Effector memory CD8-positive, alpha-beta T cell (primary cell): Measurements from ENCODE around the gene SVBP.

ENCODE experiments used
- ATAC-seq: fragments of 150-1000 bp; cut with Tn5 transposase; replicated peaks from 2 replicates; pipeline ENCODE4 v1.10.0; 2021; ENCODE audit warnings: mild to moderate bottlenecking, moderate library complexity
- DNase-seq, 3 experiments: peaks; one replicate each; pipeline ENCODE4 v3.0.0; 2021
- H3K27ac Mint-ChIP-seq, 2 donors: one replicate each; pipeline ENCODE4 v1.8.0; 2022; ENCODE audit warnings: mild to moderate bottlenecking in 2 of 2, mixed read lengths in 2 of 2, moderate library complexity in 2 of 2
- H3K27me3 Mint-ChIP-seq, 2 donors: one replicate each; pipeline ENCODE4 v1.8.0; 2022; ENCODE audit warnings: mixed read lengths in 2 of 2
- H3K36me3 Mint-ChIP-seq: one replicate; pipeline ENCODE4 v1.8.0; 2022; ENCODE audit warnings: mild to moderate bottlenecking, moderate library complexity, mixed read lengths; ENCODE audit not compliant: insufficient read depth
- H3K4me1 Mint-ChIP-seq, 2 donors: one replicate each; pipeline ENCODE4 v1.8.0; 2022; ENCODE audit warnings: low read depth in 2 of 2, mixed read lengths in 2 of 2
- H3K4me3 Mint-ChIP-seq, 2 donors: one replicate each; pipeline ENCODE4 v1.8.0; 2022; ENCODE audit warnings: mild to moderate bottlenecking in 2 of 2, mixed read lengths in 2 of 2, moderate library complexity in 2 of 2
- H3K9me3 Mint-ChIP-seq, 2 donors: one replicate each; pipeline ENCODE4 v1.8.0; 2022; ENCODE audit warnings: mixed read lengths in 2 of 2

Gene SVBP

DNA sequence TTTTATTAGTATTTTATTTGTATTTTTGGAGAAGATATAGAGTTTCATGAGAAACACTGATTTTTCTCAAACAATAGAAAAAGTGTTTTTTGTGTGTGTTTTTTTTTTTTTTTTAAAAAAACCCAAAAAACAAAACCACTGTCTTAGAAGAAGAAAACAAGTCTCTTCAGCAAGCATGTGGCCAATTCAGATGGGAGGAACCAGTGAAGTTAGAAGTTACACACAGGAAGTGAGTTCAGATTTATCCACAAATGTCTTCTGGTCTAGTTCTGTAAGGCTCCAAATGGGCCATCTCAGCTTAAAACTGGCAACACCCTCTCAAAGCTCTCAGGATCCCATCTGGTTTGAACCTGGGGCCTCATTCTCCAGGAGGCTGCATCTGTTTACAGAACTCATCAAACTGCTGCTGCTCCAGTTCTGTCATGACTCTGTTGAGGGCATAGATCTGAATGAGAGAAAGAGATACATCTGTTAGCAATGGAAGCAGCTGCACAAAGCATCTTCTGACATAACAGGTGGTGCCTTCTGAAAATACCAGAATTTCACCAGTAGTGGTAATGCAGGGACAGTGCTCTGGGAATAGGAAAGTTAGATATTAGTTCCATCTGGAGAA, 10.0 kb downstream of the SVBP start:
- no peak overlapping the region for H3K4me3 Mint-ChIP-seq
- peak overlapping the region in 1 of 2 donors; percentile 10 for H3K27ac Mint-ChIP-seq
- DNase-seq (no peak), ATAC-seq (no peak)
- H3K36me3 Mint-ChIP-seq = peaks cover 9% of the 10 kb centered on the region
- peaks cover 0 to 4% of the 10 kb centered on the region in 2 donors for H3K4me1 Mint-ChIP-seq
- no peaks in the 10 kb centered on the region for H3K9me3 Mint-ChIP-seq
- peaks cover 0 to under 1% of the 10 kb centered on the region in 2 donors for H3K27me3 Mint-ChIP-seq

DNA sequence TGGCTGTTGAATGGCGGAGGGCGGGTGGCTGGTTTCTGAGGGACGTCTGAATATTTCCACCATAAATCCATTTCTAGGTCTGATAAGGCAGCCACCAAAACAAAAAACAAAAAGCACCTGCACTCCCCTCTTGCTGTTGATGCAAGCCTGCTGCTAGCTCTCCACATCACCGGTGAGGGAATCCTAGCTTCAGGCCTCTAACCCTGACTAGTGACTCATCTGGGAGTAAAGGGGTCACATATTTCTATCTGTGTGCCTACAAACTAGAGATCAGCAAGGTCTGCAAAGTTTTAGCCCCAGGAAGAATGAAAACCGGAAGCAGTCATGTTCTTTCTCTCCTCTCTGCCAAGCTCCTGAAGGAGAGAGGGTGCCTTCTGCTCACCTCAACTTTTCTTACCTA, 10.6 kb downstream of the SVBP start:
- ATAC-seq (no peak), DNase-seq (no peak)
- Mint-ChIP-seq H3K27me3 (peaks cover 0 to 4% of the 10 kb centered on the region in 2 donors), H3K9me3 (no peaks in the 10 kb centered on the region), H3K4me3 (no peak overlapping the region), H3K36me3 (peaks cover 9% of the 10 kb centered on the region), H3K27ac (peak overlapping the region in 1 of 2 donors; percentile 10), H3K4me1 (peaks cover 0 to 3% of the 10 kb centered on the region in 2 donors)

DNA sequence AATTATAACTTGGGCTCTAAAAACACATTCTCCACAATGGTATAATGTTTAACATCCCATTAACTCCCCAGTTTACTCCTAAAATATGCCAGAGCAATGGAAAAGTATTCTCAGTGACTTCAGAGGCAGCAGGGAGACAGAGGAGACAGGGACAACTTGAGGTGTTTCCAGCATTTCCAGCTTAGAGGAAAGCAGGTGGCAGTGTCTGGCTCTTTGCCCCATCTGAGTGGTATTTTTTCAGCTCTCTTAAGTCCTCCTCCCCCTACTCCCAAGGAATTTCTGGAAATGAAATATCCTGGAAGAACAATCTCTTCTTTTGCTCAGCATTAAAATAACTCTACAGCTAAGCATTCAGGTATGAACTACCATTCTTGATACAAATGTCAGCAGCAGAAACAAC, 11.0 kb downstream of the SVBP start:
- Mint-ChIP-seq H3K9me3 (no peaks in the 10 kb centered on the region), H3K4me3 (no peak overlapping the region), H3K27ac (no peak overlapping the region), H3K27me3 (peaks cover 0 to 4% of the 10 kb centered on the region in 2 donors), H3K4me1 (no peaks in the 10 kb centered on the region), H3K36me3 (peaks cover 9% of the 10 kb centered on the region)
- no peak for ATAC-seq
- DNase-seq = no peak

DNA sequence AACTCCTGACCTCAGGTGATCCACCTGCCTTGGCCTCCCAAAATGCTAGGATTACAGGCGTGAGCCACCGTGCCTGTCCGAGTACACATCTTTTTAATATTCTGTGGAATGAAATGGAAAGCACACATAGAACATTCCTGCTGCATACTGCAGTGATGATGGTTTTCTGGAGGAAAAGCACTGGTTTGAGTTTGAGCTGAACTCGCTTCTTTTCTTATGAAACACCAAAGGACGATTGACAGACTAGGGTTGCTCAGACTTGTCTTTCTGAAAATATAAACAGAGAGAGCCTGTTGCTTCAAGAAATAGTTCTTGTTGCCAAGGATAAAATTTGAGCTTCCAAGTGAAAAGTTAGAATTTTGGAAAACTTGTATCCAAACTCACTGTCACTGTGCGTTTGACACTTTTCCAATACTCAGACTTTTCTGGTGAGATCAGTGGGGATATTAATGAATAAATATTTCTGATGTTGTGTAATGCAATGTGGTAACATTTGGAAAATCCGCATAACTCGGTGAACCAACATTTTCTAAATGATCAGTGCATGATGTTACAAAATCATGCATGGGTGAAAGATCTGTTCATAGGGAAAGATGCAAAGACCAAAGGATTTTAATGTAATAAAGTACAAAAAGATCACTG, 15.2 kb downstream of the SVBP start:
- no peak for DNase-seq
- Mint-ChIP-seq H3K9me3 (no peaks in the 10 kb centered on the region), H3K4me1 (no peaks in the 10 kb centered on the region), H3K36me3 (peaks cover 5% of the 10 kb centered on the region), H3K4me3 (no peak overlapping the region), H3K27me3 (peaks cover 6 to 13% of the 10 kb centered on the region in 2 donors), H3K27ac (no peak overlapping the region)
- no peak for ATAC-seq

DNA sequence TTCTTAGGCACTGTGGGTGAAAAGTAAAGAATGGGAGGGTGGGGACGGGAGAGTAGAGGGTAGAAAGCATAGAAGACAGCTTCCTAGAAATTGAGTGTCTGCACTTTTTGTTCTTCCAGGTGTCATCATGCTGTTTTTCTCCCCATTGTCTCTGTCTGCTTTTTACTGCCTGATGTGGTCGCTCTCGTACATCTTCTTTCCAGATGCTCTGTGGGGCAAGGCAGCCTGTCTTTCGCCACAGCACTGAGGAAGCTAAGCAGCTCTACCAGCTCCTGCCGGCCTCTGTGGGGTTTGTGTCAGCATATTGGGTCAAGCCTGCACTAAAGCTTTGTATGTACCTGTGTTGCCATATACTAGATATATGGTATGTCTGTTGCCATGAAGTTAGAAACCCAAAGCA, 19.2 kb downstream of the SVBP start:
- Mint-ChIP-seq H3K4me3 (no peak overlapping the region), H3K36me3 (no peaks in the 10 kb centered on the region), H3K4me1 (no peaks in the 10 kb centered on the region), H3K27me3 (peaks cover 6 to 13% of the 10 kb centered on the region in 2 donors), H3K27ac (no peak overlapping the region), H3K9me3 (no peaks in the 10 kb centered on the region)
- ATAC-seq (no peak), DNase-seq (no peak)

DNA sequence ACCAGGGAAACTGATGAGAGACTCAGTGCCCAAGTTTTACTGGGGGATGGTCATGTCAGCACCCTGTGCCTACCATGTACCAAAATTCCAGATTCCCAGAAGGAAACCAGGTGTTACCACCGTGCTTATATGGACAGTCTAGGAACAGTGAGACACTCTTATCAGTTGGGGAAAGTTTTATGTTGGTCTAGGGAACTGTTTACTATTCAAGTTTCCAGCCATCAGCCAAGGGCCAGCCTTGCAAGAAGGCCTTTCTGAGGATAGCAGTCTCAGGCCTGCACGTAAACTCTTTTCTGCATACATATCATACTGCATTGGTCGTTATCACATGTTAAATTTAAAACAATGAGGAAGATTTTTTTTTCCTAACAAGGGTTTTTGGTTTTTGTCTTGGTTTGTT, 19.8 kb downstream of the SVBP start:
- H3K36me3 Mint-ChIP-seq = no peaks in the 10 kb centered on the region
- H3K27ac Mint-ChIP-seq = no peak overlapping the region
- H3K4me1 Mint-ChIP-seq = no peaks in the 10 kb centered on the region
- peaks cover 6 to 13% of the 10 kb centered on the region in 2 donors for H3K27me3 Mint-ChIP-seq
- no peaks in the 10 kb centered on the region for H3K9me3 Mint-ChIP-seq
- ATAC-seq = no peak
- no peak for DNase-seq
- H3K4me3 Mint-ChIP-seq = no peak overlapping the region

DNA sequence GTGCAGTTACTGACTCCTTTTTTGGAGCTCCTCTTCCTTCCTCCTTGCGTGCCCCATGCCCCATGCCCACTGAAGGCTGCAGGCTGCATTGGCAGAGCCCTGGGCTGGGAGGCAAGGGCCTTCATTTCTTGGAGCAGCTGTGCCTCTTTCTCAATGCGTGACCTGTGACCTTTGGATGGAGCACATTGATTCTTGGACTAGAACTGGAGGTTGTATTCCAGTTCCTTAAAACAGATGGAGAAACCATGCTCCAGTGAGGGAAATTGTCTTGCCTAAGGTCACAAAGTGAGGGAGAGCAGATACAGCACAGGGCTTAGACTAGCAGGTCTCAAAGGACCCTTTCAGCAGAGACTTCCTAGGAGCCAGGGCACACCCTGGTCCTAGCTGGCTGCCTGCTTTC, 23.4 kb downstream of the SVBP start:
- Mint-ChIP-seq H3K27ac (no peak overlapping the region), H3K27me3 (no peaks in the 10 kb centered on the region), H3K4me1 (no peaks in the 10 kb centered on the region), H3K36me3 (no peaks in the 10 kb centered on the region), H3K4me3 (no peak overlapping the region), H3K9me3 (no peaks in the 10 kb centered on the region)
- DNase-seq (no peak), ATAC-seq (no peak)

DNA sequence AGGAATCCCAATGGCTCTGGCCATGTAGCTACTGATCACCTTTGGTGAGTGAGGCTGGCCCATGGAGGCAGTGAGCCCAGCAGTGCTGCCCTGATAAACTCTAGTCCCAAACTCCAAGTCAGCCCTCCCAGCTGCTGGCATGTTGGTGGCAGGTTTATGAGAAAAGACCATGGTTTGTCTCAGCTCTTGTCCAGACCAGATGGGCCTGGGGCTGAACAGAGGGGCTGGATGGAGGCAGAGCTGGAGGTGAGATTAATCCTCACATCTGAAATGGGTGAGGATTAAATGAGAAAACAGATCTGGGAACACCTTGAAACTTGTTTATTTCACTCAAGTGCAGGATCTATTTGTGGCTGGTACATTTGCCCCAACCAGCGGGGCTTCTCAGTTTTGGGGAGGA, 29.2 kb downstream of the SVBP start:
- no peak overlapping the region for H3K27ac Mint-ChIP-seq

DNA sequence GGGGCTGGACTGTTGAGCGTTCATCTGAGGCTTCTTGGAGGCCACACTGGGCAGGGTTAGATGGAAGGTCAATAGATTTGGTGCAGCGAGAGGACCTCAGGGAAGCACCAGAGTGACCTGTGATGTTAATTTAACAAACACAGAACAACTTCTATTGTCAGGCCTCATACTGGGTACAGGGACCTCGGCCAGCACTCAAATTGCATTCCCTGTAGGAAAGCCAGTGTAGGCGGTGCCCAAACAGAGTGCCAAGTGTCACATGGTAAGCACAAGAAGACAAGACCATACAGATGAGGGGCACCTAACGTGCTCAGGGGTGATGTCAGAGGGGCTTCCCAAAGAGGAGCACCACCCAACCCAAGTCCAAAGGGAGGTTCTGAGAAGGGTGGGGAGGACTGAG, 31.1 kb downstream of the SVBP start:
- Mint-ChIP-seq H3K4me1 (peaks cover 9 to 20% of the 10 kb centered on the region in 2 donors), H3K36me3 (peaks cover 20% of the 10 kb centered on the region), H3K27me3 (no peaks in the 10 kb centered on the region), H3K9me3 (no peaks in the 10 kb centered on the region), H3K27ac (peak overlapping the region; percentile 55 to 72), H3K4me3 (peak overlapping the region; percentile 74 to 84)
- DNase-seq (no peak), ATAC-seq (no peak)

More for the DNA sequence above, 29.2 kb downstream of the SVBP start:
- DNase-seq = no peak
- Mint-ChIP-seq H3K4me3 (no peak overlapping the region), H3K4me1 (peaks cover 9 to 17% of the 10 kb centered on the region in 2 donors), H3K36me3 (peaks cover 8% of the 10 kb centered on the region), H3K9me3 (no peaks in the 10 kb centered on the region), H3K27me3 (no peaks in the 10 kb centered on the region)
- ATAC-seq = no peak

DNA sequence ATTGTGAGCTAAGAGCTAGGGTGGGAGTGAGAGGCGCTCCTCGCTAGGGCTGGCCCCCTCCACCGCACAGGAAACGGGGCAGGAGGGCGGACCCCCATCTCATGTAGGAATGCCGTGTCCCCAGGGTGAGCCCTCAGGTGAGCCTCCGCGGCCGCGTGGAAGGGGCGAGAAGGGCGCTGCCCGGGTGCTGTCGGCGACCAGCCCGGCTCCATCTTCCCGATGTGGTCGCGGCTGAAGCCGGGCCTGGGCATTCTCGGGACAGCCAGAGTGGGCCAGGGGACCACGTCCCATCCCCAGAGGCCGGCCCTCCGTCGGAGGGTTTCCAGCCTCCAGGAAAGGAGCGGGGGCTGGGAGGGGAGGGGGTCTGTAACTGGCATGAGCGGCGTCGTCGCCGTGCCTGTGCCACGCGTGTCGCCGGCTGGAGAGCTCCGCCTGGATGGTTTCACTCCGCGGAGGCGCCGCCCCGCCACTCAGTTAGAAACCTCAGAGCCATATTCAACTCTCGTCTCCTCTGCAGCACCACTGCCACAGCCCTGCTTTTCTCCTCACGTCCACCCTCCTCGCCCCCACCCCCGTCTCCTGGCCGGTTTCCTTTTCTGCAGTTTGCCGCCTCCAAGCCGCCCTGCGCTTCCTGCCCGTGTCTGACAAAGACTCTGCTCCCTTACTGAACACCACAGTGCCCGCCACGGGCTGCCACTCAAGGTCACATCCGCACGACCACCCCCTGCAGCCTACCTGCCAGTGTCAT, 32.1 kb downstream of the SVBP start, which contains the start of gene TMEM269:
Gene TMEM269 (plus strand): TSS at position 46 of the 748 bp plus-strand sequence. CDS start 4,903 bp downstream, outside the sequence.
- no peaks in the 10 kb centered on the region for H3K9me3 Mint-ChIP-seq
- H3K27ac Mint-ChIP-seq = peak within 1 kb of the TSS; percentile 55 to 72
- no peaks in the 10 kb centered on the region for H3K27me3 Mint-ChIP-seq
- H3K4me1 Mint-ChIP-seq = peaks cover 9 to 25% of the 10 kb centered on the region in 2 donors
- DNase-seq (peak; percentile 31 to 48 (median 32)), ATAC-seq (peak; percentile 87)
- H3K4me3 Mint-ChIP-seq = peak within 1 kb of the TSS; percentile 74 to 84
- H3K36me3 Mint-ChIP-seq = peaks cover 20% of the 10 kb centered on the region

DNA sequence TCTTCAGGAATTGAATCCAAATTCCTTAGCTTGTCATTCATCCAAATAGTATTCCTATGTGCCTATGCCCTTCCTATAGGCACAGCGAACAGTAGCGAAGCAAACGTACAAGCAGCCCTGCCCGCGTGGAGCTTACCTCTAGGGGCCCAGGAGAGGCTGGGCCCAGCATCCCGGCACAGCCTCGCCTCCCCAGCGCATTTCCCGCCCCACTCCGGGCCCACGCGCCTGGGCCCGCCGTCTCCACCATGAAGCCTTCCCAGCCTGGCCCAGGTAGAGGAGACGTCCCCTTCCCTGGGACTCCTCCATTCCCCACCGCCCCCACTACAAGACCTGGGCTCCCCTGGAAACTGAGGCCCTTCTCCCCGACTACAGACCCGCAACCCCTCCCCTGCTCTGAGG, 32.7 kb downstream of the SVBP start:
- Mint-ChIP-seq H3K36me3 (peaks cover 20% of the 10 kb centered on the region), H3K27me3 (no peaks in the 10 kb centered on the region), H3K9me3 (no peaks in the 10 kb centered on the region), H3K27ac (peak overlapping the region; percentile 14 to 15), H3K4me1 (peaks cover 9 to 25% of the 10 kb centered on the region in 2 donors), H3K4me3 (peak overlapping the region; percentile 43 to 74)
- DNase-seq (no peak), ATAC-seq (no peak)

DNA sequence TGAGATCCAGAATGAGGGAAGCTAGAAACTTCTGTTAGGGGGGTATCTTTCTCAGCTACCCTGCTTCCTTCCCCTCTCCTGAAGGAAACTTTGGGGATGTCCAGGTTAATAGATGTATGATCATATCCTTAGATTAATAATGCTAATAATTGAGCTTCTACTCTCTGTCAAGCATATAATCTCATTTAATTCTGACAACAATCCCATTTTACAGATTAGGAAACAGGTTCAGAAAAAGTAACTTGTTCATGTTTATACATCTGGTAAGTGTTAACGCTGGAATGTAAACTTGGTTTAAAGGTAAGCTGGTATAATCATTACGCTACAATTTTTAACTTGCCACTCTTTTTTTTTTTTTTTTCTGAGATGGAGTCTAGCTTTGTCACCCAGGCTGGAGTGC, 34.1 kb downstream of the SVBP start:
- peaks cover 27% of the 10 kb centered on the region for H3K36me3 Mint-ChIP-seq
- H3K9me3 Mint-ChIP-seq = no peaks in the 10 kb centered on the region
- DNase-seq = no peak
- H3K27me3 Mint-ChIP-seq = no peaks in the 10 kb centered on the region
- H3K27ac Mint-ChIP-seq = no peak overlapping the region
- ATAC-seq = no peak
- no peak overlapping the region for H3K4me3 Mint-ChIP-seq
- H3K4me1 Mint-ChIP-seq = peaks cover 9 to 30% of the 10 kb centered on the region in 2 donors

DNA sequence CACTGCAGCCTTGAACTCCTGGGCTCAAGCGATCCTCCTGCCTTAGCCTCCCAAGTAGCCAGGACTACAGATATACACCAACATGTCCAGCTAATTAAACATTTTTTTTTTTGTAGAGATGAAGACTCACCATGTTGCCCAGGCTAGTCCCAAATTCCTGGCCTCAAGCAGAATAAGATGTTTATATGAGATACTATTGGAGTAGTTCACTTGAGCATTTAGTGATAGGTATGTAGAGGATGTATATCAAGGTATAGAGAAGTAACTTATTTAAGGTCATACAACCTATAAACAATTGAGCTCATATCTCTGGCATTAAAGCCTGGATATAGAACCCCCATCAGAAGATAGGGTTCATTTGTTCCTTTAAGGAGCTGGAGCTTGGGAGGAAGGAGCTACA, 37.0 kb downstream of the SVBP start:
- Mint-ChIP-seq H3K4me1 (peaks cover under 1 to 25% of the 10 kb centered on the region in 2 donors), H3K27me3 (no peaks in the 10 kb centered on the region), H3K36me3 (peaks cover 44% of the 10 kb centered on the region), H3K27ac (no peak overlapping the region), H3K4me3 (no peak overlapping the region), H3K9me3 (no peaks in the 10 kb centered on the region)
- no peak for DNase-seq
- ATAC-seq = no peak
